Testis (tissue), 2 donors: ENCODE data around the gene ITPKB.

ENCODE experiments used
- CTCF ChIP-seq, 3 experiments: fragments of 450-650 bp in 2 of 3; fragments of 200-600 bp in 1 of 3; sonication (generic) in 1 of 3; IDR thresholded peaks; one replicate each; pipeline ENCODE4 v1.5.1; 2016 to 2019; ENCODE audit warnings: antibody characterized with exemption in 3 of 3, mild to moderate bottlenecking in 2 of 3, moderate library complexity in 1 of 3
- POLR2A ChIP-seq: fragments of 450-650 bp; IDR thresholded peaks from one replicate; pipeline ENCODE4 v1.6.1; 2017; ENCODE audit warnings: antibody characterized with exemption, mild to moderate bottlenecking, moderate library complexity

GRCh38 chr1:226787638-226788037 is 48.6 kb upstream of the ITPKB start:
- TF ChIP-seq CTCF (IDR thresholded peaks at IDR 0.05) (no peak), POLR2A (no peak)
